Activated B cell treated with CpG ODN at 0.5 μM for 24 hours (primary cell): ENCODE results near the gene CYBB. TPM values are rescaled to one million over a fixed set of nuclear protein-coding genes. Genes with fewer than 3 reads are reported as not detected.
A peak's percentile ranks its signal among the peaks of the same experiment; 100 is the strongest.

Source experiments
- ATAC-seq: fragments of 200-7000 bp; cut with Tn5 transposase; one replicate; pipeline ENCODE4 v1.10.0; 2021; ENCODE audit warnings: low read depth, mild to moderate bottlenecking, moderate library complexity
- CTCF ChIA-PET: fragments of 350-600 bp; sonication (Branson Sonifier 250); formaldehyde crosslinking; loops from one replicate; lab custom pipeline; 2021; ENCODE audit warnings: antibody characterized with exemption; lab: Charles Lee
- POLR2A ChIA-PET: fragments of 350-600 bp; sonication (Branson Sonifier 250); formaldehyde crosslinking; loops from one replicate; lab custom pipeline; 2021; ENCODE audit warnings: antibody characterized with exemption; lab: Charles Lee
- DNase-seq: peaks from one replicate; pipeline ENCODE4 v3.0.0; 2022
- H3K27ac Mint-ChIP-seq: one replicate; pipeline ENCODE4 v1.8.0; 2020; ENCODE audit warnings: mixed read lengths
- H3K27me3 Mint-ChIP-seq: one replicate; pipeline ENCODE4 v1.8.0; 2021; ENCODE audit warnings: mixed read lengths
- H3K36me3 Mint-ChIP-seq: one replicate; pipeline ENCODE4 v1.8.0; 2021; ENCODE audit warnings: low read depth, mixed read lengths
- H3K4me1 Mint-ChIP-seq: one replicate; pipeline ENCODE4 v1.8.0; 2021; ENCODE audit warnings: mixed read lengths
- H3K4me3 Mint-ChIP-seq: one replicate; pipeline ENCODE4 v1.8.0; 2020; ENCODE audit warnings: mild to moderate bottlenecking, mixed read lengths
- H3K9me3 Mint-ChIP-seq: one replicate; pipeline ENCODE4 v1.8.0; 2020; ENCODE audit warnings: mixed read lengths
- intact Hi-C: fragments of 100-400 bp; cut with micrococcal nuclease; formaldehyde crosslinking; loops from one replicate; pipeline ENCODE4 v1.15.1; 2024
- total RNA-seq: library from RNA; stranded (reverse); gene quantifications from 2 replicates; pipeline ENCODE4 v1.2.3, GENCODE V29; 2022
- TF ChIP-seq, protein P1 (sequence below): fragments of 200-600 bp; IDR thresholded peaks from one replicate; pipeline ENCODE4 v1.8.0; 2022; ENCODE audit warnings: antibody characterized with exemption, mild to moderate bottlenecking

Gene CYBB
- total RNA-seq, 1 donor from 2014 or later, result 165 TPM

GRCh38 chrX:37755025-37755424 lies 24.8 kb upstream of the CYBB start:
- DNase-seq (no peak), ATAC-seq (peak; percentile 93)
- no peaks in the 10 kb centered on the region for H3K9me3 Mint-ChIP-seq
- no peak overlapping the region for H3K27ac Mint-ChIP-seq
- no peak overlapping the region for H3K4me3 Mint-ChIP-seq
- TF ChIP-seq, protein P1, sequence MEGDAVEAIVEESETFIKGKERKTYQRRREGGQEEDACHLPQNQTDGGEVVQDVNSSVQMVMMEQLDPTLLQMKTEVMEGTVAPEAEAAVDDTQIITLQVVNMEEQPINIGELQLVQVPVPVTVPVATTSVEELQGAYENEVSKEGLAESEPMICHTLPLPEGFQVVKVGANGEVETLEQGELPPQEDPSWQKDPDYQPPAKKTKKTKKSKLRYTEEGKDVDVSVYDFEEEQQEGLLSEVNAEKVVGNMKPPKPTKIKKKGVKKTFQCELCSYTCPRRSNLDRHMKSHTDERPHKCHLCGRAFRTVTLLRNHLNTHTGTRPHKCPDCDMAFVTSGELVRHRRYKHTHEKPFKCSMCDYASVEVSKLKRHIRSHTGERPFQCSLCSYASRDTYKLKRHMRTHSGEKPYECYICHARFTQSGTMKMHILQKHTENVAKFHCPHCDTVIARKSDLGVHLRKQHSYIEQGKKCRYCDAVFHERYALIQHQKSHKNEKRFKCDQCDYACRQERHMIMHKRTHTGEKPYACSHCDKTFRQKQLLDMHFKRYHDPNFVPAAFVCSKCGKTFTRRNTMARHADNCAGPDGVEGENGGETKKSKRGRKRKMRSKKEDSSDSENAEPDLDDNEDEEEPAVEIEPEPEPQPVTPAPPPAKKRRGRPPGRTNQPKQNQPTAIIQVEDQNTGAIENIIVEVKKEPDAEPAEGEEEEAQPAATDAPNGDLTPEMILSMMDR, result no peak
- CTCF ChIA-PET, result interaction anchor here (1.0 to 2.5 kb wide), 2 partner anchors 9 to 60 kb away, joined by 3 to 11 read pairs; no protein-coding TSS in a partner anchor
- no peaks in the 10 kb centered on the region for H3K27me3 Mint-ChIP-seq
- intact Hi-C loops, result loop anchor here (1.0 to 2.0 kb wide), 5 partner anchors 8 to 62 kb away; no protein-coding TSS in a partner anchor
- H3K36me3 Mint-ChIP-seq, result no peaks in the 10 kb centered on the region
- POLR2A ChIA-PET, result interaction anchor here (0.7 to 4.3 kb wide), 8 partner anchors 9 to 62 kb away, joined by 5 to 38 read pairs (median 8); partner anchors contain the start of gene CYBB
- peaks cover 37% of the 10 kb centered on the region for H3K4me1 Mint-ChIP-seq

DNA sequence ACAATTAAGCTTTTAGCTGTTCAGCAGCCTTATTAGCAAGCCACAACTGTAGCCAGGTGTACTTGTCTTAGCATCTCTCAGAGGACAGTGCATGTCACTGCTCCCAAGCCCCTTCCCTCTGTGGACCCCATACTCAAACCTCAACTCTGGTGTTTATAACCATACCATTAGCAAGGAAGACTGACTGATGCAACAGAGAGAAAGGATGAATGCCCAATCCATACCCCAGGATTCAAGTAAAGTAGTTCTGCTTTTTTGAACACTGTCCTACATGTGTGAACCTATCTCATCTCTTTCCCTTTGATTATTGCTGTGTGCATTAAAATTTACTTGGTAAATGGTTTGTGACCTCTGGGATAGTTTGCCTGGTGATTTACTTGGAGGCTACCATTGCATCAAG lies 22.8 kb upstream of the CYBB start:
- intact Hi-C loops, result no loop called here
- ATAC-seq, result no peak
- POLR2A ChIA-PET, result interaction anchor here (0.8 to 3.0 kb wide), 3 partner anchors 11 to 30 kb away, joined by 3 to 13 read pairs (median 4); no protein-coding TSS in a partner anchor
- Mint-ChIP-seq H3K9me3 (no peaks in the 10 kb centered on the region), H3K4me3 (no peak overlapping the region), H3K4me1 (peaks cover 42% of the 10 kb centered on the region), H3K27me3 (no peaks in the 10 kb centered on the region), H3K36me3 (no peaks in the 10 kb centered on the region), H3K27ac (no peak overlapping the region)
- TF ChIP-seq, protein P1, result no peak
- CTCF ChIA-PET, result no interaction called here
- no peak for DNase-seq

DNA sequence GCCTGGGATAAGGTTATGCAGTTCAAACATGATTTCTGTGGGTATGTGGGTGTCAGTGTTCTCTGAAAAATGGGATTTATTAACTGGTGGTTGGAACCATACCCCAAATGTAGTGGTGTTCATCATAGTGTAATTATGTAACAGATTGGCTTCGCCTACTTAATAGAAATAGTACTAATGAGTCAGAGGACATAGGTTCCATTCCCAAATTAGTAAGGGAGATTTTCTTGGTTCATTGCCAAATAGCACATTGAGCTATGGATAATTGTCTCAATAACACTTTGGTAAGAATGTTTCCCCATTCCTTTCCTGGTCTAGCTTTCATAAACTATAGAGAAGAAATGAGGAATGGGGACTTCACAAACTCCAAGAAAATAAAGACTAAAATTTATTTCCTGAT lies 20.5 kb upstream of the CYBB start:
- DNase-seq (no peak), ATAC-seq (no peak)
- H3K27ac Mint-ChIP-seq, result no peak overlapping the region
- ChIA-PET CTCF (interaction anchor here (1.4 kb wide), 1 partner anchor 17 kb away, joined by 3 read pairs; no protein-coding TSS in a partner anchor), POLR2A (interaction anchor here (1.0 to 2.4 kb wide), 3 partner anchors 28 to 64 kb away, joined by 3 to 9 read pairs (median 3); no protein-coding TSS in a partner anchor)
- no peaks in the 10 kb centered on the region for H3K36me3 Mint-ChIP-seq
- H3K4me3 Mint-ChIP-seq, result no peak overlapping the region
- TF ChIP-seq, protein P1, result no peak
- H3K9me3 Mint-ChIP-seq, result no peaks in the 10 kb centered on the region
- no peaks in the 10 kb centered on the region for H3K27me3 Mint-ChIP-seq
- intact Hi-C loops, result no loop called here
- H3K4me1 Mint-ChIP-seq, result peaks cover 54% of the 10 kb centered on the region

GRCh38 chrX:37759878-37760418 lies 19.9 kb upstream of the CYBB start:
- ATAC-seq (no peak), DNase-seq (no peak)
- Mint-ChIP-seq H3K27ac (no peak overlapping the region), H3K27me3 (no peaks in the 10 kb centered on the region), H3K4me1 (peaks cover 57% of the 10 kb centered on the region), H3K36me3 (no peaks in the 10 kb centered on the region), H3K4me3 (no peak overlapping the region), H3K9me3 (no peaks in the 10 kb centered on the region)
- POLR2A ChIA-PET, result interaction anchor here (0.9 to 2.4 kb wide), 3 partner anchors 13 to 57 kb away, joined by 3 to 9 read pairs (median 5); no protein-coding TSS in a partner anchor
- TF ChIP-seq, protein P1, result no peak
- CTCF ChIA-PET, result interaction anchor here (1.4 kb wide), 1 partner anchor 17 kb away, joined by 3 read pairs; no protein-coding TSS in a partner anchor
- intact Hi-C loops, result no loop called here

GRCh38 chrX:37763400-37763799 lies 16.5 kb upstream of the CYBB start:
- DNase-seq (no peak), ATAC-seq (no peak)
- TF ChIP-seq, protein P1, result no peak
- Mint-ChIP-seq H3K9me3 (no peaks in the 10 kb centered on the region), H3K36me3 (no peaks in the 10 kb centered on the region), H3K27ac (peak overlapping the region; percentile 78), H3K4me1 (peaks cover 68% of the 10 kb centered on the region), H3K27me3 (no peaks in the 10 kb centered on the region), H3K4me3 (peak overlapping the region; percentile 19)
- intact Hi-C loops, result loop anchor here (1.0 kb wide), 2 partner anchors 8 to 13 kb away; no protein-coding TSS in a partner anchor
- ChIA-PET POLR2A (interaction anchor here (0.7 to 4.2 kb wide), 7 partner anchors 8 to 33 kb away, joined by 3 to 16 read pairs (median 8); partner anchors contain the start of gene CYBB), CTCF (interaction anchor here (1.1 kb wide), 1 partner anchor 17 kb away, joined by 3 read pairs; no protein-coding TSS in a partner anchor)
